ENCODE data around the gene EPHA3.

The EPHA3 gene

GRCh38 chr3:89107461-89108290 lies at the start of gene EPHA3:
Gene EPHA3 (plus strand): TSS chr3:89107621. CDS start chr3:89107749, 128 bp downstream.
- H3K4me3 ChIP-seq (ENCODE audit: low read depth, low read length): no peak within 1 kb of the TSS
- no peak for DNase-seq (ENCODE audit: low read depth)
- TF ChIP-seq POLR2A (IDR thresholded peaks at IDR 0.05; ENCODE audit: extremely low read depth, insufficient read length): no peak
- TF ChIP-seq MAX (IDR thresholded peaks at IDR 0.05; ENCODE audit: low read depth, low read length): no peak
- TF ChIP-seq MYC (IDR thresholded peaks at IDR 0.05; ENCODE audit: low read depth, low read length): no peak
- TF ChIP-seq CTCF (IDR thresholded peaks at IDR 0.05; ENCODE audit: low read depth, low read length): no peak

- no peak overlapping the region for H3K4me3 ChIP-seq (ENCODE audit: low read depth, low read length)
- no peak for DNase-seq (ENCODE audit: low read depth)
- no peak for TF ChIP-seq MYC (IDR thresholded peaks at IDR 0.05; ENCODE audit: low read depth, low read length)
- TF ChIP-seq POLR2A (IDR thresholded peaks at IDR 0.05; ENCODE audit: extremely low read depth, insufficient read length): no peak
- TF ChIP-seq MAX (IDR thresholded peaks at IDR 0.05; ENCODE audit: low read depth, low read length): no peak
- TF ChIP-seq CTCF (IDR thresholded peaks at IDR 0.05; ENCODE audit: low read depth, low read length): no peak
These were observed 49.0 kb upstream of the EPHA3 start for GRCh38 chr3:89058371-89058770.

- H3K4me3 ChIP-seq (ENCODE audit: low read depth, low read length): no peak overlapping the region
- TF ChIP-seq MAX (IDR thresholded peaks at IDR 0.05; ENCODE audit: low read depth, low read length): no peak
- TF ChIP-seq POLR2A (IDR thresholded peaks at IDR 0.05; ENCODE audit: extremely low read depth, insufficient read length): no peak
- no peak for TF ChIP-seq MYC (IDR thresholded peaks at IDR 0.05; ENCODE audit: low read depth, low read length)
- no peak for TF ChIP-seq CTCF (IDR thresholded peaks at IDR 0.05; ENCODE audit: low read depth, low read length)
- DNase-seq (ENCODE audit: low read depth): peak; percentile 7
These were observed 48.1 kb upstream of the EPHA3 start for GRCh38 chr3:89059211-89059925.

GRCh38 chr3:89061259-89061658 lies 46.2 kb upstream of the EPHA3 start:
- TF ChIP-seq MAX (IDR thresholded peaks at IDR 0.05; ENCODE audit: low read depth, low read length) (no peak), CTCF (IDR thresholded peaks at IDR 0.05; ENCODE audit: low read depth, low read length) (no peak), MYC (IDR thresholded peaks at IDR 0.05; ENCODE audit: low read depth, low read length) (no peak), POLR2A (IDR thresholded peaks at IDR 0.05; ENCODE audit: extremely low read depth, insufficient read length) (no peak)
- no peak overlapping the region for H3K4me3 ChIP-seq (ENCODE audit: low read depth, low read length)
- no peak for DNase-seq (ENCODE audit: low read depth)

- DNase-seq (ENCODE audit: low read depth): no peak
- no peak overlapping the region for H3K4me3 ChIP-seq (ENCODE audit: low read depth, low read length)
- TF ChIP-seq MYC (IDR thresholded peaks at IDR 0.05; ENCODE audit: low read depth, low read length) (no peak), POLR2A (IDR thresholded peaks at IDR 0.05; ENCODE audit: extremely low read depth, insufficient read length) (no peak), MAX (IDR thresholded peaks at IDR 0.05; ENCODE audit: low read depth, low read length) (no peak), CTCF (IDR thresholded peaks at IDR 0.05; ENCODE audit: low read depth, low read length) (no peak)
These were observed 39.7 kb upstream of the EPHA3 start for GRCh38 chr3:89067736-89068135.
